Gastrocnemius medialis (tissue), 4 donors: ENCODE measurements around the gene GFPT1. TPM values are rescaled to one million over a fixed set of nuclear protein-coding genes. Genes with fewer than 3 reads are reported as not detected.

ENCODE experiments used
- ATAC-seq, 2 donors: fragments of 150-250 bp; one replicate each; pipeline ENCODE4 v1.9.1; 2016
- DNase-seq, 2 donors: peaks; one replicate each; pipeline ENCODE4 v3.0.0-alpha.2; 2019
- H3K27ac ChIP-seq, 4 donors: fragments of 200-600 bp; sonication (generic); 1 replicate in 1 of 4; 2 replicates in 3 of 4; pipeline ENCODE4 v1.5.1; 2016 to 2018; ENCODE audit warnings: mild to moderate bottlenecking in 2 of 4, moderate library complexity in 1 of 4
- H3K27me3 ChIP-seq, 3 donors: fragments of 200-600 bp; sonication (generic) in 2 of 3; 1 replicate in 1 of 3; 2 replicates in 2 of 3; pipeline versions ENCODE4 v1.5.1 to v1.6.0; 2016 to 2019; ENCODE audit warnings: mild to moderate bottlenecking in 1 of 3, moderate library complexity in 1 of 3
- H3K36me3 ChIP-seq, 2 donors: fragments of 200-600 bp; sonication (generic) in 1 of 2; one replicate each; pipeline ENCODE4 v1.5.1; 2017 to 2018
- H3K4me1 ChIP-seq, 2 donors: fragments of 200-600 bp; sonication (generic) in 1 of 2; one replicate each; pipeline ENCODE4 v1.5.1; 2016 to 2017; ENCODE audit warnings: mild to moderate bottlenecking in 2 of 2
- H3K4me3 ChIP-seq, 4 donors: fragments of 200-600 bp; sonication (generic) in 3 of 4; 1 replicate in 1 of 4; 2 replicates in 3 of 4; pipeline ENCODE4 v1.5.1; 2016 to 2019; ENCODE audit warnings: mild to moderate bottlenecking in 2 of 4
- H3K9me3 ChIP-seq, 3 donors: fragments of 200-600 bp; sonication (generic) in 2 of 3; 1 replicate in 1 of 3; 2 replicates in 2 of 3; pipeline ENCODE4 v1.5.1; 2016 to 2019
- CTCF ChIP-seq, 5 experiments: fragments of 450-650 bp in 3 of 5; fragments of 200-600 bp in 2 of 5; sonication (generic) in 2 of 5; IDR thresholded peaks in 4 of 5; conservative IDR thresholded peaks in 1 of 5; 1 replicate in 4 of 5; 2 replicates in 1 of 5; pipeline ENCODE4 v1.5.1; 2016 to 2019; ENCODE audit warnings: antibody characterized with exemption in 5 of 5, mild to moderate bottlenecking in 3 of 5, moderate library complexity in 3 of 5
- POLR2A ChIP-seq, 2 donors: fragments of 450-650 bp; IDR thresholded peaks; one replicate each; pipeline ENCODE4 v1.6.1; 2017; ENCODE audit warnings: antibody characterized with exemption in 2 of 2, mild to moderate bottlenecking in 2 of 2, moderate library complexity in 2 of 2
- in situ Hi-C, 4 donors: fragments of 200-750 bp; cut with MboI; loops; one replicate each; pipeline versions ENCODE4 v1.15.0 to v1.8.0; 2017; ENCODE audit warnings: low sequenced_read_pairs in 4 of 4
- intact Hi-C: fragments of 100-400 bp; cut with DNase I; formaldehyde crosslinking; loops from one replicate; pipeline ENCODE4 v1.15.1; 2023; ENCODE audit warnings: low total_unique reads
- total RNA-seq, 4 donors: library from RNA; depleted of rRNA; stranded (reverse); fragments of >200 nt; gene quantifications; one replicate each; pipeline versions ENCODE4 v1.1.0 to v1.2.3, GENCODE V29; 2016

The GFPT1 gene
- 10 to 100 TPM; 12.2 to 31.4 (median 14.8) TPM for total RNA-seq

GRCh38 chr2:69386789-69387734 lies at the start of gene GFPT1:
Gene GFPT1 (minus strand): TSS chr2:69387227. CDS start chr2:69387071, 156 bp downstream.
- in situ Hi-C loops, result no loop called here
- H3K27me3 ChIP-seq, result no peaks in the 10 kb centered on the region
- peak; percentile 86 to 91 for DNase-seq
- TF ChIP-seq CTCF (IDR thresholded peaks at IDR 0.05 in 4 of 5, conservative IDR thresholded peaks at IDR 0.05 in 1 of 5), result no peak
- TF ChIP-seq POLR2A (IDR thresholded peaks at IDR 0.05), result peak; percentile 71 to 79
- peaks cover 18 to 21% of the 10 kb centered on the region in 2 donors for H3K4me1 ChIP-seq
- intact Hi-C loops, result loop anchor here (1.0 to 10.0 kb wide), 3 partner anchors 50 to 1132 kb away; partner anchors contain the start of genes AAK1, NFU1 and PPP3R1
- H3K36me3 ChIP-seq, result no peaks in the 10 kb centered on the region
- H3K27ac ChIP-seq, result peak within 1 kb of the TSS; percentile 80 to 83 (median 82)
- peak within 1 kb of the TSS; percentile 77 to 93 (median 81) for H3K4me3 ChIP-seq
- no peaks in the 10 kb centered on the region for H3K9me3 ChIP-seq
- peak; percentile 93 to 95 for ATAC-seq

- H3K4me1 ChIP-seq, result peaks cover 0 to 14% of the 10 kb centered on the region in 2 donors
- H3K36me3 ChIP-seq, result peaks cover 0 to 4% of the 10 kb centered on the region in 2 donors
- DNase-seq (no peak), ATAC-seq (peak; percentile 4 to 7)
- no peaks in the 10 kb centered on the region for H3K9me3 ChIP-seq
- in situ Hi-C loops, result no loop called here
- peak overlapping the region; percentile 91 to 97 (median 96) for H3K27ac ChIP-seq
- intact Hi-C loops, result loop anchor here (2.0 kb wide), 1 partner anchor 206 kb away; the partner anchor contains the start of gene AAK1
- H3K4me3 ChIP-seq, result peak overlapping the region; percentile 67 to 95 (median 88)
- TF ChIP-seq CTCF (IDR thresholded peaks at IDR 0.05 in 4 of 5, conservative IDR thresholded peaks at IDR 0.05 in 1 of 5) (no peak), POLR2A (IDR thresholded peaks at IDR 0.05) (no peak)
- no peaks in the 10 kb centered on the region for H3K27me3 ChIP-seq
Measured at GRCh38 chr2:69436596-69436937, 49.5 kb upstream of the GFPT1 start.

GRCh38 chr2:69434753-69435152 lies 47.7 kb upstream of the GFPT1 start:
- Histone ChIP-seq H3K27ac (no peak overlapping the region), H3K9me3 (no peaks in the 10 kb centered on the region), H3K4me1 (peaks cover 0 to 14% of the 10 kb centered on the region in 2 donors), H3K36me3 (peaks cover 0 to 22% of the 10 kb centered on the region in 2 donors), H3K27me3 (no peaks in the 10 kb centered on the region), H3K4me3 (no peak overlapping the region)
- in situ Hi-C loops (no loop called here), intact Hi-C loops (no loop called here)
- no peak for TF ChIP-seq POLR2A (IDR thresholded peaks at IDR 0.05)
- TF ChIP-seq CTCF (IDR thresholded peaks at IDR 0.05 in 4 of 5, conservative IDR thresholded peaks at IDR 0.05 in 1 of 5), result no peak
- no peak for ATAC-seq
- no peak for DNase-seq

- intact Hi-C loops, result no loop called here
- TF ChIP-seq CTCF (IDR thresholded peaks at IDR 0.05 in 4 of 5, conservative IDR thresholded peaks at IDR 0.05 in 1 of 5), result no peak
- no peak for TF ChIP-seq POLR2A (IDR thresholded peaks at IDR 0.05)
- peaks cover 0 to 58% of the 10 kb centered on the region in 2 donors for H3K36me3 ChIP-seq
- no peaks in the 10 kb centered on the region for H3K4me1 ChIP-seq
- ATAC-seq (no peak), DNase-seq (no peak)
- H3K27ac ChIP-seq, result no peak overlapping the region
- H3K4me3 ChIP-seq, result no peak overlapping the region
- no peaks in the 10 kb centered on the region for H3K27me3 ChIP-seq
- H3K9me3 ChIP-seq, result no peaks in the 10 kb centered on the region
- in situ Hi-C loops, result no loop called here
Measured at GRCh38 chr2:69429491-69430183, 42.6 kb upstream of the GFPT1 start.
